ENCODE data around the gene OR4N5.
"Not testable (repeated sequence)": the region's sequence is repeated elsewhere in the genome, so short reads cannot be mapped to it uniquely, and the experiment has no call there.

Gene OR4N5

GRCh38 chr14:20118795-20119194 lies 19.8 kb upstream of the OR4N5 start:
- DNase-seq (ENCODE audit: extremely low spot score), result no peak
- TF ChIP-seq CTCF (IDR thresholded peaks at IDR 0.05; ENCODE audit: control extremely low read depth, extremely low read depth, low read depth, missing control alignments), result no peak
- ChIA-PET POLR2A (no interaction called here), CTCF (no interaction called here)

GRCh38 chr14:20143911-20144310 lies 5.3 kb downstream of the OR4N5 start:
- TF ChIP-seq CTCF (IDR thresholded peaks at IDR 0.05; ENCODE audit: control extremely low read depth, extremely low read depth, low read depth, missing control alignments), result no peak
- POLR2A ChIA-PET, result no interaction called here
- DNase-seq (ENCODE audit: extremely low spot score), result no peak
- CTCF ChIA-PET, result no interaction called here

GRCh38 chr14:20144820-20145219 lies 6.2 kb downstream of the OR4N5 start:
- no peak for TF ChIP-seq CTCF (IDR thresholded peaks at IDR 0.05; ENCODE audit: control extremely low read depth, extremely low read depth, low read depth, missing control alignments)
- DNase-seq (ENCODE audit: extremely low spot score), result no peak
- ChIA-PET CTCF (interaction anchor here (1.3 kb wide), 1 partner anchor 11 kb away, joined by 3 read pairs; no protein-coding TSS in a partner anchor), POLR2A (no interaction called here)

- DNase-seq (ENCODE audit: extremely low spot score), result no peak
- no peak for TF ChIP-seq CTCF (IDR thresholded peaks at IDR 0.05; ENCODE audit: control extremely low read depth, extremely low read depth, low read depth, missing control alignments)
- ChIA-PET POLR2A (no interaction called here), CTCF (no interaction called here)
Measured at GRCh38 chr14:20164462-20164861, 25.8 kb downstream of the OR4N5 start.

GRCh38 chr14:20167091-20167490 lies 28.5 kb downstream of the OR4N5 start:
- POLR2A ChIA-PET, result no interaction called here

GRCh38 chr14:20169852-20170251 lies 31.2 kb downstream of the OR4N5 start:
- POLR2A ChIA-PET; DNase-seq (ENCODE audit: extremely low spot score); CTCF ChIA-PET: not testable (repeated sequence)

More at GRCh38 chr14:20167091-20167490, 28.5 kb downstream of the OR4N5 start:
- no peak for TF ChIP-seq CTCF (IDR thresholded peaks at IDR 0.05; ENCODE audit: control extremely low read depth, extremely low read depth, low read depth, missing control alignments)
- CTCF ChIA-PET, result no interaction called here
- DNase-seq (ENCODE audit: extremely low spot score), result no peak

- CTCF ChIA-PET; DNase-seq (ENCODE audit: extremely low spot score); POLR2A ChIA-PET: not testable (repeated sequence)
Measured at GRCh38 chr14:20174205-20174604, 35.6 kb downstream of the OR4N5 start.

GRCh38 chr14:20176330-20176729 lies 37.7 kb downstream of the OR4N5 start:
- POLR2A ChIA-PET, result no interaction called here
- no peak for DNase-seq (ENCODE audit: extremely low spot score)
- no peak for TF ChIP-seq CTCF (IDR thresholded peaks at IDR 0.05; ENCODE audit: control extremely low read depth, extremely low read depth, low read depth, missing control alignments)
- CTCF ChIA-PET, result no interaction called here

Measured in GM10248 (cell line).